ENCODE measurements around the gene S100B.

DNA sequence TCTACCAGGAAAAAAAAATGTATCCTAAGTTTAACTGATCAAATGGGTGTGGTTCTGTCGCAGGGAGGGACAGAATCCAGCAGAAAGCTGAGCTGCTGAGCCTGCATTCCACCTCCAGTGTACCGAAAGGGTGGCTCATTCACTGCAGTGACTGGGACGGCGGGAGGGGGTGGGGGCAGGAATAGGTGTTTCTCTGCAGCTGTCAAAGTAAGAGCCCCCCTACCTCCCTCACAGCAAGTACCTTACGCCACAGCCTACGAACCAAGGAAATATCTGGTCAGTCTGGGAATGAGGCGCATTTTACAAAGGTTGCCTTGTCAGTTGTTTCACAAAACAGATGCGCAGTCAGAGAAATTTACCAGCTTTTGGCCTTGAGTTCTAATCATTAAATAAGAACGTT, 1.7 kb downstream of the S100B start:
- no peak for TF ChIP-seq TBX3 (IDR thresholded peaks at IDR 0.05; ENCODE audit: borderline replicate concordance)
- TF ChIP-seq ZNF282 (IDR thresholded peaks at IDR 0.05; ENCODE audit: partially characterized antibody): no peak

All from HepG2 (cell line).